GM19193 (cell line): Measurements from ENCODE around the gene SACM1L.

Experiments used
- POLR2A ChIP-seq: IDR thresholded peaks from 4 replicates; pipeline ENCODE4 v1.6.1; 2011; ENCODE audit not compliant: insufficient read depth, insufficient read length; ENCODE audit errors: extremely low read depth

Gene SACM1L

DNA sequence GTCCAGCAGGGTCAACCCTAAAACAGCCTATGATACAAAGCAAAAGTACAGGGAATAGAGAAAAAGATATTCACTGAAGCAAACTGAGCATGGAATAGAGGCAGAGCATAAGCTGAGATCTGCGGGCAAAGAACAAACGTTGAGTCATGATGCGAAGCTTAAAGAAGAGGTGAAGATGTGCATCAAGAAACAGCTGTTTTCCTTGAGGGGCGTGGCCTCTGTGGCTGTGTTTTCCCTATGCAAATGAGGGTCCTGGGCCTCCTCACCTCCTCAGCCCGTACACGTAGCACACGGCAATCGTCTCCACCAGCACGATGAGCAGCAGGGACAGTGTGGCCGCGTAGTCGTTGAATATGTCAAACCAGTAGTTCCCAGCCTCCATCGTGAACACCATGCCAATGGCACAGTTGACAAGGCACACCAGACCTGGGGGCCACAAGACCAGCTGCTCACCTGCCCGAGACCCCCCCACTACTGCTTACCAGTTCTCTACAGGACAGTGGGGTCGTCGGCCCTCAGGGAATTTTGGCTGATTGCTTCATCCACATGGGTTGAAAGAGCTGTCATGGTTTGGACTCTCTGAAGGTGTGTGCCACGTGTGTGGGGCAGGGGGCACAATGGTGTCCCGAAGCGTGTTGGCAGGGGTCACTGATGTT lies 73.6 kb downstream of the SACM1L start:
- TF ChIP-seq POLR2A, result no peak

DNA sequence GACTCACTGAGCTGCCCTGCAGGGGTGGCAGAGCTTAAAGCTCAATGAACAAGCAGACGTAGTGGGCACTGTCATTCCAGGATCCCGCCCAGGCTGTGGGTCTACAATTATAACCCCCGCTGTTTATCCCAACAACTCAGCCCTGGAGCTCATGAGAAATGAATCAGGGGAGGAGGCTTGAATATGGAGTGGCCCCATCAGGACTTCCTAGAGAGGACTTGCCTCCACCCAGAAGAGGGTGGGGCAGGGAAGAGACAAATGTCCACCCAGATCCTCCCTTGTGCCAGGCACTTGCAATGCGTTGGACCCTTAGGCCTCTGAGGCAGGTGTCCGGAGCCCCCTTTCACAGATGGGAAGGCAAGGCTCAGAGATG lies 74.1 kb downstream of the SACM1L start:
- no peak for TF ChIP-seq POLR2A

DNA sequence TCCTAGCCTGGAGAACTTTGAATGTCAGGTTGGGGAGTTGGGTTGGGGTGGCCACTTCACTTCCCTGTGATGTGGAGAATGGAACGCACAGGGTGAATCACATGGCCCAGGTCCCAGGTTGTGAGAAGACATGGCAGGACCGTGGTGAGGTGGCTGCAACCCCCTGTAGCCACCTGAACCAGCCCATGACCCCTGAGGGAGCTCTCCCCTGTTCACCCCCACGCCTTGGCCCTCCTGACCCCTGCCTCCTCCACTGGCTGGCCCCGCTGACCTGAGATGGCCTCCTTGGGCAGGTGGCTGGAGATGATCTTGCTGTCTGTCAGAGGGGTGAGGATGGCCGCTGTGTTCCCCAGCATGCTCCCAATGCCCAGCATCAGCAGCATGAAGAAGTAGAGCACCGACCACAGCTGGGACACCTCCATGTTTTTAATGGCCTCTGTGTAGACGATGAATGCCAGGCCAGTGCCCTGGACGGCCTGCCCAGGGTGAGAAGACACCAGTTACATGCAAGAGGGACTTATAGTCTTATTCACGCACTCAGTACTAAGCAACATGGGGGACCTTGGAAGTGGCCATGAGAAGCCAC lies 76.2 kb downstream of the SACM1L start:
- no peak for TF ChIP-seq POLR2A

DNA sequence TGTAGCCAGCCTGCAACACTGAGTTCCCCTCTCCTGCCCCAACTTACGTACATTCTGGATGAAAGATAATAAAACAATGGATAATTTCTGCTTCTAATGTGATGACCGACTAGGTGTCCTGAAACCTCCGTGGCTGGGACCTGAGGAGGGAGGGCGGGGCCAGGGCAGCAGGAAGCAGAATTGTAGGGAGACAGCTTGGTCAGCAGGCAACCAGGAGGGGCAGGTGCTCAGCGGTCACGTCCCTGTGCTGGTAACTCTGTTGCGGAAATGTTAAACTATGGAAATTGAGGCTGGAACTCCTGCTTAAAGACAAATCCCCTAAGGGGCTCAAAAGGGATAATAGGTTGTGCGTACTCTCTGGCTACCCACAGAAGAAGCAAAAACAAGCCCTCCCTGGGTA lies 76.8 kb downstream of the SACM1L start:
- TF ChIP-seq POLR2A, result no peak

DNA sequence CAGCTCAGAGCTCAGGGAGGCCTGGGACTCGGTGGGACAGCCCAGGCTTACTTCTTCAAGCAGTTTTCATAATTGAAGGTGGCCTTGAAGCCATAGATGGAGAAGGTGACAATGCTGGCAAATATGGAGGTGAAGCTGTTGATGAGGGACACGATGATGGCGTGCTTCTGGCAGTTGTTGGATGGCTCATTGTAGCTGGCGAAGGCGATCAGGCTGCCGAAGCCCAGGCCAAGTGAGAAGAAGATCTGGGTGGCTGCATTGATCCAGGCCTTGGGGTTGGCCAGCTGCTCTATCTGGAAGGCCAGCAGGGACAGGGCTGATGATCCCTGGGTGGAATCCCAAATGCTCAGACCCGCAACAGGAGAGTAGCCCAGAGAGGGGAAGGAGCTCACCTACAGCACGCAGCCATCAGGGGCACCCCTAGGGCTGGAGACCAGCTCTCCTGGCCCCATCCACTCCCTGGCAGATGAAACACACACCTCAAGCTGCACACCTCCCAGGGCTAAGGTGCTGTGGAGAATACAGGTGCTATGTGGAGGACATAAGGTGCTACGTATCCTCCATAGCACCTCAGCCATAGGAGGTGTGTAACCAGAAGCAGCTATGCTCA lies 82.1 kb downstream of the SACM1L start:
- no peak for TF ChIP-seq POLR2A

DNA sequence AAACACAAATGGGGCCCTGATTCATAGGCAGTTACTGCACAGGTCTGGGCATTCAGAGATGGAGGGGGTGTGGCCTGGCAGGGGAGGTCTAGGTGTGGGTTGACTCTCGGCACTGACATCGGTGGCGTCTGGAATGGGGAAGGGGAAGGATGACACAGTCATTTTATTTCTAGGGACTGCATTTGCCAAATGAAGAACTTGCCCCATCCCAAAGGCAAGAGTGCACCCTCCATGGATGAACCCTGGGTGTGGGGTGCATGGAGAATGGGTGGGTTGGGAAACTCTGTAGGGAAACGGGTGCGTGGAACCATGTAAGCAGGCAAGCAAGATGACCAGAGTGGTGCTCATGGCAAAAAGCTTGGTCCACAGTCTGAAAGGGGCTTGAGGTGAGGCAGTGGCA lies 82.6 kb downstream of the SACM1L start:
- TF ChIP-seq POLR2A, result no peak

DNA sequence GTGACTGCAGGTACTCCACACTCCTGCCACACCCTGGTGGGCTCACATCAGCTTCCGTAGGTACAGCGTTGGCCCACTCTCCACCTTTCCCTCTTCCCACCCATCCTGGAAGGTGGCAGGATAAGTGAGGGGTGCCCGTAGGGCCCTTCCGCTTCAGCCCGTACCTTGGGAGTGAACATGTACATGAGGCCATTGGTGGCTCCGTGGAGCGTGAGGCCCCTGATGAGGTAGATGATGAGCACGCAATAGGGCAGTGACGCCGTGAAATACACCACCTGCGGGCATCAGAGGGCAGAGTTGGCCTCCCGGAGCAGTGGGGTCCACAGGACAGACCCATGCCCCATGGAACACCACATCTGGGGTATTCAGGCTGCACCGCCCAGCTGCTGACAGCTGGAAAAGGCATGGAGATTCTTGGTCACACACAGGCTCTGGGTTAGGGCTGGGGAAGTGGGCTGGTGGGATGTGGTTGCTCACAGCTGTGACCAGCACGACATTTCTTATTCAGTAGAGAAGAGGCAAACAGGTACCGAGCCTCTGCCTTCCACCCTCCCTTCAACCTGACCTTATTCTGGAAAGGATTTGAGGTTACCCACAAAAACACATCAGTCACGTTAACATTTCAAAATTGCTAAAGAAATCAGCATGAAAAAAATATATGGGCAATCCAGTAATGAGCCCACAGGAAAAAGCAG lies 83.3 kb downstream of the SACM1L start:
- TF ChIP-seq POLR2A, result no peak

DNA sequence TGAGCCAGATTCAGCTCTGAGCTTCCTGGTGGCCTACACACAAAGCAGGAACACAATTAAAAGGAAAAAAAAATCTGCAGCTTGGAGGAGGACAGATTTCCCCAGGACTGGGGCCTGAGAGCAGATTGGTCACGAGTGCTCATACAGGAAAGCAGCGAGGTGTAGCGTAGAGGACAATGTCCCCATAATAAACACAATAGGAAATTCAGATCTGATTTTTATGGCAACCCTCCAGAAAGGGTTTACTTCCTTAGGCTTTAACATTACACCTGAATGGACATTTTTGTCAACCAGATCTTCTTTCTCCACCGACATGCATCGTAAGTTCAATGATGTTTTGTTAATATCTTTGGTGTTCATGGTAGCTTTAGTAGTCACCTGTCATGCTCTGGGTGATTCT lies 83.9 kb downstream of the SACM1L start:
- TF ChIP-seq POLR2A, result no peak

DNA sequence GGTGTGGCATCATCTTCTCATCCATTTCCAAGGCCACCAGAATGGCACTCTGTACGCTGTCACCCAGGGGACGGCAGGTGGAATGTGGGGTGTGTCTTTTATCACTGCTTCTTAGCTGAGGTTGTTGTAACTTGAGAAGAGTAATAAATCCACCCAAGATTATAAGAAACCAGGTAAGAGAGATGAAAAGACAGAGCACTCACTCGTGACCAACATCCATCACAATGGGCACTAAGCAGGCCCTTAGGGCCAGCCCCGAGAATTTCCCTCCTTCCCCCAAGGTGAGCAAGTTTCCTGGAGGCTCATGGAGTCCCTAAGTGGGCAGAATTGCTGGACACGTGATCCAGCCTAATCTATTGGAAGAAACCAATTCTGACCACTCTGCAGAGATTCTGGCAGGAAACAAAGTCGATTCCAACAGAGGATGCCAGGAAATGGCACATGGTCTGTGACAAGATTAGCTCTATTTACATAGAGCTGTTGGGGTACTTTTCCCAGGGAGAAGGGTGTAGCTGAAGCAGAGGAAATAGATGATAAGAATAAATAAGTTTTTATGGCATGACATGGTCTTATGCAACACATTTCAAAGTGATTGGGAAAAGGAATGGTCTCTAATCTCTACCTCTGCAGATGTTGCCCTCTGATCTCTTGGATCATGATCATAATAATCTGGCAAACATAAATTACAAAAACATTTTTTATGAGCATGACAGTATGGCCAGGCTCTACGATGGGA lies 84.7 kb downstream of the SACM1L start:
- no peak for TF ChIP-seq POLR2A

DNA sequence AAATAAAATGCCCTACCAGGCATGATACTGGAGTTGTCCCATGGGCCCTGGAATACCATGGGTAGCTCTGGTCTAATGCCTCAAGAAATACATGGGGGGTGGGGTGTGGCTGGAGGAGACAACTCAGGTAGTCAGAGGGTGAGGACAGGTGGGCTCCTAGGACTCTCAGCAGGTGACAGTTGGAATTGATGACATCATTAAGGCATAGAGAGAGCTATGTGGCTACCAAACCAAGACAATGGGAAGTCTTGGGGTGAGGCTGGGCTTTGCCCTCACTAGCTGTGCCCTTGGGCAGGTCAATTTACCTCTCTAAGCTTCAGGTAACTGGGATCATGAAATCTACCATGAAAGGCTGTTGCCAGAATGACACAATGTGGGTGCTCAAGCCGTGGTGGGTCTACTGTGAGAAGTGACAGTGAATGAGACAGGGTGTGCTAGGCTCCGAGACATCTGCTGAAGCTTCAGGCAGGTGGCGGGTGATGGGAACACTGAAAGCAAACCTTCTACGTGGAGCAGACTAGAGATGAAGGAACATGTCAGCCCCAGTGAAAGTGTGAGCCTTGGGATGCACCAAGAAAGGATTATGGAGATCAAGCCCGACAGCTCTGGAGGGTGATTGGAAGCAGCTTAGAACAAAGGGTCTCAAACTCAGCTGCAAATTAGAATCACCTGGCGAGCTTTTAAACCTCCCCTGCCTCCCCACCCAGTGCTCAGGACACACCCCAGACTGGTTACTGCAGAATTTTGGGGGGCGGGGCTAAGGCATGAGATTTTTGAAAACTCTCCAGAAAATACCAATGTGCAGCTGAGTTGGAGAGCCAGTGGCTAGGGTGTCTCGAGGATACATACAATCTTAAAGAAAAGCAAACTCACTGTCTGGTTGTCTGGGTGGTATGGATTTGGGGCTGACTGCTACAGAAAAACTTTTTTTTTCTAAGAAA lies 85.7 kb downstream of the SACM1L start:
- TF ChIP-seq POLR2A, result no peak

DNA sequence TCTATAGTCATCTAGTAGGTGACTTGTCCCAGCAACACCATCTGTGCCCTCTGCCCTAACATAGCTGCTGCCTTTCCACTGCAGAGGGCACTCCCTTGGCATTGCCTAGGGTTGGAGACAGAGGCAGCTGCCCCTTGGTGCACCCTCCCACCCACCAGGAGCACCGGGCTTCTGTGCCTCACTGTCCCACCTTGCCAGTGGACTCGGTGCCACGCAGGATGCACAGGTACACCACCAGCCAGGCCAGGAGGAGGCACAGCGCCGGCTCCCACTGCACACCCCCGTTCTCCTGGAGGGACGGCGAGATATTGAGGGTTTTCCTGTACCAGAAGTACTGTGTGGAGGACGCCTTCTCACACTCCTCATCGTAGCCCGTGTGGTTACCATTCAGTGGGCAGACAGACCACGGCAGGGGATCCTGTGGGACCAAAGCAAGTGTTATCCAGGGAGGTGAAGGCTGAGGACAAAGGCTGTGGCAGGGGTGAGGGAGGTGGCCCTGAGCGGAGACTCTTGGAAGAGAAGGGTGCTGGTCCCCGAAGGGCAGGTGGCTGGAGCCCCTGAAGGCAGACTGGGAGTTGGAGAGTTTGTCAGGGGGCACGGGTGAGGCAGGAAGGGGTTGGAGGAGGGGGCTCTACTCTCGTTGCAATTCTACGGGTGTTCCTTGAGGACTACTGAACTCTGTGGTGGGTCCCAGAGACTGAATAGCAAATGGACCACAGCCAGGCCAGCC lies 86.5 kb downstream of the SACM1L start:
- no peak for TF ChIP-seq POLR2A

DNA sequence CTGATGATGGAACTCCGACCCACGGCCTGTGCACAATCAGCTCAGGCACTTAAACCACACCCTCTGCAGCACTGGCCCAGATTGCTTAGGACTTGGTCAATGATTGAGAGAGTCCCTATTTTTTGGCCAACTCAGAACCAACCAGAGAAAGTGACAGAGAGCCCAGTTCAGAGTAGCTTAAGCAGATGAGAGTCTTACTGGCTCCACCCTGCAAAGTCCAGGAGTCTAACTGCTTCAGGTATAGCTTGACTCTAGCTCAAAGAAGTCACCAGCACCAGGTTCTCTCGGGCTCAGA lies 87.1 kb downstream of the SACM1L start:
- TF ChIP-seq POLR2A, result no peak

DNA sequence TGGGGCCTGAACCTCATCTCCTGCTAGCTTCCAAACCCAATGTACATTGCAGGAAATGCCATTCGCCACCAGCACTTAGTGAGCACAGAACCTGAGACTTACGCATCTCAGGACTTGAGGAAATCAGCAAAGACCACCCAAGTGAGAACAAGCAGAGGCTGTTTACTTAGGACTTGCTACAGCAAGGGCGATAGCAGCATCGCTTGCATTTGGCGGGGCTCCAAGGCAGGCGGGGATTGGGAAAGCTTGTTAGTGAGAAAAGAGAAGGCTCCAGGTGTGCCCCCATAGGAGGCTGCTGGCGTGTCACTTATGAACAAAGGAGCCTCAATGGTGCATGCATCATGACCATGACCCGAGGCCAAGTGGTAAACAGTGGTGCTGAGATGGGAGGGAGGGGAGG lies 87.4 kb downstream of the SACM1L start:
- TF ChIP-seq POLR2A, result no peak

DNA sequence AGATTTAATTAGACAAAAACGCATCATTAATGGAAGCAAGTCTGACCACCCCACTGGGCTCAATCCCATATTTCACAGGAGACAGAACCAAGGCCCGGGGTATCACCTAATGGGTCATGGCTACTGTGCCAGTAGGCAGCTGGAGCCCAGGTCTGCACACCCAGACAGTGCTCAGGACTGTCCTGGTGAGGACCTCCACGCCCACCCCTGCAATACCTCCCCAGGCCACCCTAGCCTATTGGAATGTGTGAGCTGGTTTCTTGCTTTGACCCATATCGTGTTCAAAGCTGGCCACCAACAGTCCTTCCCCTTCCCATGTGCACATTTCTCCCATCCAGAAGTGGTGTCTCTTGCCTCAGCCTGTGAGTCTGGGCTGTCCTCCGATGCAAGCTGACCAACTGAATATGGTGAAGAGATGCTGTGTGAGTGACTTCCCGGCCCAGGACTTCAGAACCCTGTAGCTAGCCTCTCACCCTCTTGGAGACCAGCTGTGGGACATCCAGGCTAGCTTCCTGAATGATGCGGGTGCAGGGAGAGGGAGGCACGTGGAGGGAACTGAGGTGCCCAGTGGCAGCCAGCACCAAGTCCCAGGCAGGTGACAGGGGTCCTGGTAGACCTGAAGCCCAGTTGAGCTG lies 88.0 kb downstream of the SACM1L start:
- no peak for TF ChIP-seq POLR2A

DNA sequence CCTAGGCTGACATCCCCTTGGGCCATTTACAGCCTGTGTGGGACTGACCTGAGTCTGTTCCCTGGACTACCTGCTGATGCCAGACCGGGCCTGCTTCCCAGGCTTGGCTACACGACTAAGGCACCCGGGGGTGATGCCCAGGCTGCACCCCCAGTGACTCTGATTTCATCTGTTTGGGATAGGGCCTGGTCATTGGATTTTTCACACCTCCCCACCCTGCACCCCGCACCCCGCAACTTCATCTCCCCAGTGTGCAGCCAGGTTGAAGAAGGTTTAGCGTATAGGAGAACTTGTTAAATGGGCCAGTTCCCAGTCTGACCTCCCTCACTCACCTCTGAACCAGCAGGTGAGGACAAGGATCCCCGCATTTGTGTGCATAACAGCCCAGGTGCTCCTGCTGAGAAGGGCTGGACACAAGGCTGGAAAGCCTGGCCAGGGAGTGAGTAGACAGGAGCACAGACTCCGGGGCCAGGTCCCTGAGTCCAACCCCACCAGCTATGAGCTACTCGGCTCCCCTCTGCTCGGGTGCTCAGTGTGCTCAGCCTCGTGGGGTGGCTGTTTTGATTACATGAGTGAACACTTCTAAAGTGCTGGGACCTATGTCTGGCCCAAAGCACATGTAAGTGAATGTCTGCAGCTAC lies 88.7 kb downstream of the SACM1L start:
- TF ChIP-seq POLR2A, result no peak
